CD8-positive, alpha-beta memory T cell (primary cell): Measurements from ENCODE around the gene SLC44A5. TPM values are rescaled to one million over a fixed set of nuclear protein-coding genes. Genes with fewer than 3 reads are reported as not detected.
A peak's percentile ranks its signal among the peaks of the same experiment; 100 is the strongest.
"Not testable (repeated sequence)": the region's sequence is repeated elsewhere in the genome, so short reads cannot be mapped to it uniquely, and the experiment has no call there.

Experiments used
- CTCF ChIA-PET: fragments of 350-600 bp; sonication (Branson Sonifier 250); formaldehyde crosslinking; loops from one replicate; lab custom pipeline; 2021; ENCODE audit warnings: antibody characterized with exemption; lab: Charles Lee
- POLR2A ChIA-PET: fragments of 350-600 bp; sonication (Branson Sonifier 250); formaldehyde crosslinking; loops from one replicate; lab custom pipeline; 2021; ENCODE audit warnings: antibody characterized with exemption; lab: Charles Lee
- DNase-seq, 5 donors: peaks; one replicate each; pipeline versions ENCODE4 v3.0.0 to v3.0.0-alpha.2; 2020 to 2022; ENCODE audit warnings: mixed read lengths in 1 of 5
- H3K27ac ChIP-seq: one replicate; pipeline ENCODE4 v1.7.0; 2013; ENCODE audit warnings: low read depth, mild to moderate bottlenecking, low read length, moderate library complexity
- H3K27me3 ChIP-seq: 2 replicates; pipeline ENCODE4 v1.7.0; 2013; ENCODE audit warnings: low read length, mild to moderate bottlenecking; ENCODE audit not compliant: insufficient read depth, poor library complexity, severe bottlenecking
- H3K36me3 ChIP-seq: 2 replicates; pipeline ENCODE4 v1.7.0; 2013; ENCODE audit warnings: mild to moderate bottlenecking, low read length, moderate library complexity; ENCODE audit not compliant: insufficient read depth
- H3K4me1 ChIP-seq: 2 replicates; pipeline ENCODE4 v1.7.0; 2013; ENCODE audit warnings: mild to moderate bottlenecking, low read length, moderate library complexity; ENCODE audit not compliant: insufficient read depth
- H3K4me3 ChIP-seq: 2 replicates; pipeline ENCODE4 v1.7.0; 2013; ENCODE audit warnings: mild to moderate bottlenecking, low read length
- H3K9me3 ChIP-seq: 2 replicates; pipeline ENCODE4 v1.7.0; 2013; ENCODE audit warnings: mild to moderate bottlenecking, low read length
- H3K27ac Mint-ChIP-seq, 8 donors: one replicate each; pipeline ENCODE4 v1.8.0; 2020 to 2021; ENCODE audit warnings: mixed read lengths in 8 of 8, mild to moderate bottlenecking in 6 of 8, inconsistent platforms in 3 of 8, moderate library complexity in 3 of 8
- H3K27me3 Mint-ChIP-seq, 2 donors: one replicate each; pipeline ENCODE4 v1.8.0; 2020 to 2021; ENCODE audit warnings: mixed read lengths in 2 of 2, mild to moderate bottlenecking in 1 of 2, moderate library complexity in 1 of 2
- H3K36me3 Mint-ChIP-seq, 3 donors: one replicate each; pipeline ENCODE4 v1.8.0; 2020 to 2021; ENCODE audit warnings: mixed read lengths in 3 of 3, inconsistent platforms in 1 of 3, mild to moderate bottlenecking in 1 of 3
- H3K4me1 Mint-ChIP-seq, 3 donors: one replicate each; pipeline ENCODE4 v1.8.0; 2020 to 2021; ENCODE audit warnings: mixed read lengths in 3 of 3, inconsistent platforms in 1 of 3, mild to moderate bottlenecking in 1 of 3
- H3K4me3 Mint-ChIP-seq, 7 donors: one replicate each; pipeline ENCODE4 v1.8.0; 2020 to 2021; ENCODE audit warnings: mixed read lengths in 7 of 7, mild to moderate bottlenecking in 6 of 7, moderate library complexity in 4 of 7, inconsistent platforms in 2 of 7
- H3K9me3 Mint-ChIP-seq, 5 donors: one replicate each; pipeline ENCODE4 v1.8.0; 2020 to 2022; ENCODE audit warnings: mixed read lengths in 5 of 5, mild to moderate bottlenecking in 3 of 5, moderate library complexity in 2 of 5, inconsistent platforms in 1 of 5
- polyA plus RNA-seq: library from polyadenylated mRNA; unstranded; fragments of 300-500 nt; fragmentation: Illumina TruSeq; gene quantifications from one replicate; pipeline ENCODE4 v1.2.3, GENCODE V29; 2021
- total RNA-seq, 2 experiments: library from RNA; stranded (reverse); gene quantifications; one replicate each; pipeline ENCODE4 v1.2.3, GENCODE V29; 2021

Gene SLC44A5
- total and polyA plus RNA-seq, 3 experiments from 2014 or later: 0.24 to 0.53 (median 0.29) TPM

GRCh38 chr1:75613916-75614315, 3.0 kb upstream of the SLC44A5 start:
- Histone ChIP-seq H3K36me3 (no peaks in the 10 kb centered on the region), H3K4me1 (peaks cover 17% of the 10 kb centered on the region), H3K9me3 (no peaks in the 10 kb centered on the region), H3K27ac (no peak overlapping the region), H3K27me3 (peaks cover 36% of the 10 kb centered on the region), H3K4me3 (no peak overlapping the region)
- ChIA-PET POLR2A (no interaction called here), CTCF (interaction anchor here (1.1 kb wide), 1 partner anchor 50 kb away, joined by 3 read pairs; no protein-coding TSS in a partner anchor)
- Mint-ChIP-seq H3K27ac (no peak overlapping the region), H3K27me3 (peaks cover 43 to 65% of the 10 kb centered on the region in 2 donors), H3K9me3 (peaks cover 0 to 4% (median 0%) of the 10 kb centered on the region in 5 donors), H3K4me1 (peaks cover 17 to 24% (median 23%) of the 10 kb centered on the region in 3 donors), H3K36me3 (no peaks in the 10 kb centered on the region), H3K4me3 (peak overlapping the region in 1 of 7 donors; percentile 76)
- no peak for DNase-seq

GRCh38 chr1:75612976-75613375, 2.1 kb upstream of the SLC44A5 start:
- H3K4me1 ChIP-seq: peaks cover 17% of the 10 kb centered on the region
- no peak for DNase-seq
- H3K4me3 ChIP-seq: no peak overlapping the region
- Mint-ChIP-seq H3K9me3 (peaks cover 0 to 3% (median 1%) of the 10 kb centered on the region in 5 donors), H3K4me1 (peaks cover 17 to 24% (median 23%) of the 10 kb centered on the region in 3 donors), H3K27ac (no peak overlapping the region), H3K27me3 (peaks cover 41 to 67% of the 10 kb centered on the region in 2 donors), H3K36me3 (no peaks in the 10 kb centered on the region), H3K4me3 (no peak overlapping the region)
- ChIA-PET POLR2A (no interaction called here), CTCF (interaction anchor here (1.1 kb wide), 1 partner anchor 50 kb away, joined by 3 read pairs; no protein-coding TSS in a partner anchor)
- no peaks in the 10 kb centered on the region for H3K36me3 ChIP-seq
- H3K9me3 ChIP-seq: no peaks in the 10 kb centered on the region
- H3K27me3 ChIP-seq: peaks cover 36% of the 10 kb centered on the region
- no peak overlapping the region for H3K27ac ChIP-seq

GRCh38 chr1:75602486-75602885, 8.4 kb downstream of the SLC44A5 start:
- Mint-ChIP-seq H3K4me3 (no peak overlapping the region), H3K27ac (no peak overlapping the region), H3K36me3 (peaks cover 0 to 1% (median 0%) of the 10 kb centered on the region in 3 donors), H3K9me3 (peaks cover 0 to 6% (median under 1%) of the 10 kb centered on the region in 5 donors), H3K4me1 (no peaks in the 10 kb centered on the region), H3K27me3 (peaks cover 4 to 13% of the 10 kb centered on the region in 2 donors)
- Histone ChIP-seq H3K27me3 (no peaks in the 10 kb centered on the region), H3K9me3 (no peaks in the 10 kb centered on the region), H3K4me3 (no peak overlapping the region), H3K4me1 (no peaks in the 10 kb centered on the region), H3K36me3 (no peaks in the 10 kb centered on the region), H3K27ac (no peak overlapping the region)
- CTCF ChIA-PET: no interaction called here
- no peak for DNase-seq
- POLR2A ChIA-PET: no interaction called here

GRCh38 chr1:75600781-75601180, 10.1 kb downstream of the SLC44A5 start:
- ChIA-PET CTCF (no interaction called here), POLR2A (no interaction called here)
- Histone ChIP-seq H3K4me1 (no peaks in the 10 kb centered on the region), H3K27me3 (no peaks in the 10 kb centered on the region), H3K4me3 (no peak overlapping the region), H3K36me3 (no peaks in the 10 kb centered on the region), H3K9me3 (no peaks in the 10 kb centered on the region), H3K27ac (no peak overlapping the region)
- no peak for DNase-seq
- Mint-ChIP-seq H3K9me3 (peaks cover 0 to 4% (median 0%) of the 10 kb centered on the region in 5 donors), H3K4me3 (no peak overlapping the region), H3K27ac (no peak overlapping the region), H3K36me3 (no peaks in the 10 kb centered on the region), H3K27me3 (peaks cover 2 to 3% of the 10 kb centered on the region in 2 donors), H3K4me1 (no peaks in the 10 kb centered on the region)

GRCh38 chr1:75594327-75594726, 16.6 kb downstream of the SLC44A5 start:
- peaks cover 0 to 9% (median 6%) of the 10 kb centered on the region in 5 donors for H3K9me3 Mint-ChIP-seq
- Histone ChIP-seq H3K27me3 (no peaks in the 10 kb centered on the region), H3K9me3 (no peaks in the 10 kb centered on the region), H3K27ac (no peak overlapping the region), H3K36me3 (no peaks in the 10 kb centered on the region), H3K4me1 (no peaks in the 10 kb centered on the region), H3K4me3 (no peak overlapping the region)
- DNase-seq: no peak
- ChIA-PET CTCF (no interaction called here), POLR2A (no interaction called here)
- H3K27me3 Mint-ChIP-seq: peaks cover 3 to 4% of the 10 kb centered on the region in 2 donors
- no peaks in the 10 kb centered on the region for H3K4me1 Mint-ChIP-seq
- H3K36me3 Mint-ChIP-seq: no peaks in the 10 kb centered on the region
- no peak overlapping the region for H3K4me3 Mint-ChIP-seq
- H3K27ac Mint-ChIP-seq: no peak overlapping the region

- H3K27me3 Mint-ChIP-seq, H3K4me1 ChIP-seq, H3K9me3 Mint-ChIP-seq, H3K9me3 ChIP-seq, H3K4me1 Mint-ChIP-seq, H3K4me3 Mint-ChIP-seq, H3K36me3 ChIP-seq, POLR2A ChIA-PET, DNase-seq, H3K36me3 Mint-ChIP-seq, H3K4me3 ChIP-seq, H3K27ac ChIP-seq, CTCF ChIA-PET, H3K27me3 ChIP-seq, H3K27ac Mint-ChIP-seq: not testable (repeated sequence)
Observed at GRCh38 chr1:75593457-75593856, 17.5 kb downstream of the SLC44A5 start.

- Mint-ChIP-seq H3K36me3 (no peaks in the 10 kb centered on the region), H3K27me3 (peaks cover 3% of the 10 kb centered on the region in 2 donors), H3K4me1 (no peaks in the 10 kb centered on the region), H3K9me3 (peaks cover 0 to 9% (median 2%) of the 10 kb centered on the region in 5 donors), H3K27ac (no peak overlapping the region), H3K4me3 (no peak overlapping the region)
- DNase-seq: no peak
- ChIA-PET POLR2A (no interaction called here), CTCF (no interaction called here)
- Histone ChIP-seq H3K27ac (no peak overlapping the region), H3K4me1 (no peaks in the 10 kb centered on the region), H3K4me3 (no peak overlapping the region), H3K9me3 (no peaks in the 10 kb centered on the region), H3K36me3 (no peaks in the 10 kb centered on the region), H3K27me3 (no peaks in the 10 kb centered on the region)
Observed at GRCh38 chr1:75589637-75590036, 21.3 kb downstream of the SLC44A5 start.

- ChIA-PET POLR2A (no interaction called here), CTCF (no interaction called here)
- Mint-ChIP-seq H3K27me3 (peaks cover 3% of the 10 kb centered on the region in 2 donors), H3K4me3 (no peak overlapping the region), H3K9me3 (peaks cover 0 to 6% (median 2%) of the 10 kb centered on the region in 5 donors), H3K36me3 (no peaks in the 10 kb centered on the region), H3K27ac (no peak overlapping the region), H3K4me1 (no peaks in the 10 kb centered on the region)
- no peaks in the 10 kb centered on the region for H3K9me3 ChIP-seq
- no peak for DNase-seq
- H3K4me1 ChIP-seq: no peaks in the 10 kb centered on the region
- H3K27me3 ChIP-seq: no peaks in the 10 kb centered on the region
- no peak overlapping the region for H3K4me3 ChIP-seq
- H3K27ac ChIP-seq: no peak overlapping the region
- H3K36me3 ChIP-seq: no peaks in the 10 kb centered on the region
Observed at GRCh38 chr1:75588779-75589475, 22.0 kb downstream of the SLC44A5 start.
